ENCODE results near the gene RBPJL. TPM values are rescaled to one million over a fixed set of nuclear protein-coding genes. Genes with fewer than 3 reads are reported as not detected.

RBPJL gene
- total RNA-seq, 1 donor from 2014 or later: not detected

- intact Hi-C loops (cut with micrococcal nuclease): loop anchor here (5.0 to 10.0 kb wide), 3 partner anchors 156 to 1079 kb away; partner anchors contain the start of genes OSER1 and YWHAB
- Mint-ChIP-seq H3K9me3 (no peaks in the 10 kb centered on the region), H3K4me3 (peak overlapping the region; percentile 80), H3K27ac (no peak overlapping the region), H3K4me1 (peaks cover 21% of the 10 kb centered on the region), H3K27me3 (peaks cover 27% of the 10 kb centered on the region), H3K36me3 (ENCODE audit: low read depth) (no peaks in the 10 kb centered on the region)
- TF ChIP-seq CTCF (IDR thresholded peaks at IDR 0.05): peak; percentile 87
- POLR2A ChIA-PET: interaction anchor here (0.6 to 1.6 kb wide), 2 partner anchors 69 to 234 kb away, joined by 6 to 7 read pairs; partner anchors contain the start of gene SYS1
- ATAC-seq (ENCODE audit: low read depth) (peak; percentile 89), DNase-seq (peak; percentile 78)
- CTCF ChIA-PET: interaction anchor here (0.7 to 5.6 kb wide), 21 partner anchors 9 to 478 kb away, joined by 3 to 45 read pairs (median 4); partner anchors contain the start of genes KCNS1 and SYS1
Observed at GRCh38 chr20:45293041-45294002, 13.3 kb upstream of the RBPJL start.

DNA sequence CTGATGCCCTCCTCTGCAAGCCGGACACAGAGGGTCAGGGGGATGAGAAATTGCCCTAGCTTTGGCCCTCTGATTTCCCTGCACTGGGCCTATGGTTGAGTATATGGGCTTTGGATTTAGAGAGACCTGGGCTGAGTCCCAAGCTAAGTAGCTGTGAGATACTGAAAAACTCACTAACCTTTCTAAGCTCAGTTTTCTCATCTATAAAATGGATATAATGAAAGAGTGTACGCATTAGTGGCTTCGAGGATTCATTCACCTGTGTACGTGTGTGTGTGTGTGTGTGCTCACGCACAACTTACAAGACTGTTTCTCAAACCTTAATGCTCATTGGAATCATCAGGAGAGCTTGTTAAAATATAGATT, 12.7 kb upstream of the RBPJL start:
- intact Hi-C loops (cut with micrococcal nuclease): loop anchor here (5.0 to 10.0 kb wide), 3 partner anchors 157 to 1079 kb away; partner anchors contain the start of genes OSER1 and YWHAB
- no peak for DNase-seq
- peak; percentile 7 for TF ChIP-seq CTCF (IDR thresholded peaks at IDR 0.05)
- Mint-ChIP-seq H3K4me3 (peak overlapping the region; percentile 80), H3K27ac (no peak overlapping the region), H3K4me1 (peaks cover 21% of the 10 kb centered on the region), H3K36me3 (ENCODE audit: low read depth) (no peaks in the 10 kb centered on the region), H3K9me3 (no peaks in the 10 kb centered on the region), H3K27me3 (peaks cover 29% of the 10 kb centered on the region)
- CTCF ChIA-PET: interaction anchor here (0.6 to 5.6 kb wide), 20 partner anchors 10 to 477 kb away, joined by 3 to 45 read pairs (median 4); partner anchors contain the start of genes KCNS1 and SYS1
- no peak for ATAC-seq (ENCODE audit: low read depth)
- POLR2A ChIA-PET: interaction anchor here (0.6 to 1.6 kb wide), 2 partner anchors 69 to 234 kb away, joined by 6 to 7 read pairs; partner anchors contain the start of gene SYS1

DNA sequence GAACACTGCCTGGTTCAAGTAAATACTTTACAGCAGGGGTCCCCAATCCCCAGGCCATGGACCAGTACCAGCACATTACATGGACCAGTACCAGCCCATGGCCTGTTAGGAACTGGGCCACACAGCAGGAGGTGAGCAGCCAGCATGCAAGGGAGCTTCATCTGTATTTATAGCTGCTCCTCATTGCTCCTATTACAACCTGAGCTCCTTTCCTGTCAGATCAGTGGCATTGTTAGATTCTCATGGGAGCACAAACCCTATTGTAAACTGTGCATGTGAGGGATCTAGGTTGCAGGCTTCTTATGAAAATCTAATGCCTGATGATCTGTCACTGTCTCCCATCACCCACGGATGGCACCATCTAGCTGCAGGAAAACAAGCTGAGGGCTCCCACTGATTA, 12.0 kb upstream of the RBPJL start:
- ChIA-PET POLR2A (interaction anchor here (1.6 kb wide), 1 partner anchor 68 kb away, joined by 6 read pairs; the partner anchor contains the start of gene SYS1), CTCF (interaction anchor here (0.6 to 5.6 kb wide), 14 partner anchors 9 to 476 kb away, joined by 3 to 45 read pairs (median 4); partner anchors contain the start of genes KCNS1 and SYS1)
- Mint-ChIP-seq H3K9me3 (no peaks in the 10 kb centered on the region), H3K4me3 (no peak overlapping the region), H3K36me3 (ENCODE audit: low read depth) (no peaks in the 10 kb centered on the region), H3K27ac (no peak overlapping the region), H3K27me3 (peaks cover 29% of the 10 kb centered on the region), H3K4me1 (peaks cover 21% of the 10 kb centered on the region)
- intact Hi-C loops (cut with micrococcal nuclease): loop anchor here (5.0 to 10.0 kb wide), 3 partner anchors 157 to 1080 kb away; partner anchors contain the start of genes OSER1 and YWHAB
- DNase-seq: no peak
- no peak for TF ChIP-seq CTCF (IDR thresholded peaks at IDR 0.05)
- no peak for ATAC-seq (ENCODE audit: low read depth)

GRCh38 chr20:45297786-45298497, 8.7 kb upstream of the RBPJL start:
- no peak overlapping the region for H3K4me3 Mint-ChIP-seq
- CTCF ChIA-PET: interaction anchor here (0.7 kb wide), 1 partner anchor 18 kb away, joined by 4 read pairs; no protein-coding TSS in a partner anchor
- intact Hi-C loops (cut with micrococcal nuclease): loop anchor here (10.0 kb wide), 2 partner anchors 413 to 1083 kb away; partner anchors contain the start of genes OSER1 and YWHAB
- ATAC-seq (ENCODE audit: low read depth): no peak
- POLR2A ChIA-PET: no interaction called here
- no peak for TF ChIP-seq CTCF (IDR thresholded peaks at IDR 0.05)
- H3K27ac Mint-ChIP-seq: no peak overlapping the region
- no peak for DNase-seq
- H3K4me1 Mint-ChIP-seq: peaks cover 10% of the 10 kb centered on the region
- H3K36me3 Mint-ChIP-seq (ENCODE audit: low read depth): no peaks in the 10 kb centered on the region
- no peaks in the 10 kb centered on the region for H3K9me3 Mint-ChIP-seq
- H3K27me3 Mint-ChIP-seq: peaks cover 34% of the 10 kb centered on the region

Data from activated B cell treated with CpG ODN at 0.5 μM for 24 hours (primary cell).